NT2/D1 (cell line): Measurements from ENCODE around the gene PARS2.

Experiments
- DNase-seq: peaks from one replicate; pipeline ENCODE4 v3.0.0-alpha.2; 2011; ENCODE audit warnings: low read depth, low spot score
- H3K27me3 ChIP-seq: 2 replicates; pipeline ENCODE4 v1.6.0; 2011; ENCODE audit warnings: mild to moderate bottlenecking; ENCODE audit not compliant: insufficient read length, insufficient read depth
- H3K36me3 ChIP-seq: 2 replicates; pipeline ENCODE4 v1.6.1; 2011; ENCODE audit warnings: mild to moderate bottlenecking, low read length, mixed read lengths; ENCODE audit not compliant: insufficient read depth, insufficient read length
- H3K4me1 ChIP-seq: 2 replicates; pipeline ENCODE4 v1.5.1; 2011; ENCODE audit not compliant: insufficient read depth, insufficient read length
- H3K4me3 ChIP-seq: 2 replicates; pipeline ENCODE4 v1.5.1; 2011; ENCODE audit warnings: low read depth; ENCODE audit not compliant: insufficient read length
- H3K9ac ChIP-seq: 2 replicates; pipeline ENCODE4 v1.6.0; 2011; ENCODE audit warnings: low read depth; ENCODE audit not compliant: insufficient read length
- H3K9me3 ChIP-seq: 2 replicates; pipeline ENCODE4 v1.5.1; 2011; ENCODE audit warnings: mild to moderate bottlenecking, low read length; ENCODE audit not compliant: insufficient read depth
- SUZ12 ChIP-seq: IDR thresholded peaks from 2 replicates; pipeline ENCODE4 v1.6.1; 2011; ENCODE audit not compliant: insufficient read length, insufficient read depth; ENCODE audit errors: extremely low read depth
- YY1 ChIP-seq: IDR thresholded peaks from 2 replicates; pipeline ENCODE4 v1.6.1; 2011; ENCODE audit not compliant: insufficient read length, insufficient read depth
- ZNF274 ChIP-seq: IDR thresholded peaks from 2 replicates; pipeline ENCODE4 v1.6.1; 2011; ENCODE audit warnings: mild to moderate bottlenecking, low read depth, low read length

The PARS2 gene

GRCh38 chr1:54741531-54741930 is 22.8 kb downstream of the PARS2 start:
- H3K4me1 ChIP-seq, result peaks cover 9% of the 10 kb centered on the region
- peaks cover 76% of the 10 kb centered on the region for H3K36me3 ChIP-seq
- H3K9ac ChIP-seq, result no peak overlapping the region
- no peak for DNase-seq
- no peaks in the 10 kb centered on the region for H3K9me3 ChIP-seq
- TF ChIP-seq SUZ12 (no peak), YY1 (no peak), ZNF274 (no peak)
- no peaks in the 10 kb centered on the region for H3K27me3 ChIP-seq
- no peak overlapping the region for H3K4me3 ChIP-seq

GRCh38 chr1:54738244-54738643 is 26.1 kb downstream of the PARS2 start:
- Histone ChIP-seq H3K4me1 (peaks cover 2% of the 10 kb centered on the region), H3K27me3 (no peaks in the 10 kb centered on the region), H3K36me3 (peaks cover 93% of the 10 kb centered on the region), H3K9ac (no peak overlapping the region), H3K9me3 (no peaks in the 10 kb centered on the region), H3K4me3 (no peak overlapping the region)
- TF ChIP-seq ZNF274, result no peak
- TF ChIP-seq SUZ12, result no peak
- TF ChIP-seq YY1, result no peak
- no peak for DNase-seq

GRCh38 chr1:54736685-54737084 is 27.6 kb downstream of the PARS2 start:
- no peaks in the 10 kb centered on the region for H3K4me1 ChIP-seq
- H3K27me3 ChIP-seq, result no peaks in the 10 kb centered on the region
- H3K4me3 ChIP-seq, result no peak overlapping the region
- TF ChIP-seq ZNF274, result no peak
- no peak for TF ChIP-seq SUZ12
- TF ChIP-seq YY1, result no peak
- H3K9ac ChIP-seq, result no peak overlapping the region
- peaks cover 93% of the 10 kb centered on the region for H3K36me3 ChIP-seq
- no peak for DNase-seq
- H3K9me3 ChIP-seq, result no peaks in the 10 kb centered on the region

- Histone ChIP-seq H3K4me1 (no peaks in the 10 kb centered on the region), H3K9me3 (no peaks in the 10 kb centered on the region), H3K4me3 (no peak overlapping the region), H3K9ac (no peak overlapping the region), H3K27me3 (no peaks in the 10 kb centered on the region), H3K36me3 (peaks cover 96% of the 10 kb centered on the region)
- no peak for DNase-seq
- TF ChIP-seq YY1, result no peak
- no peak for TF ChIP-seq ZNF274
- TF ChIP-seq SUZ12, result no peak
These were observed 36.3 kb downstream of the PARS2 start for GRCh38 chr1:54728027-54728426.

GRCh38 chr1:54724771-54725170 is 39.6 kb downstream of the PARS2 start:
- H3K4me3 ChIP-seq, result no peak overlapping the region
- no peaks in the 10 kb centered on the region for H3K4me1 ChIP-seq
- H3K9ac ChIP-seq, result no peak overlapping the region
- no peaks in the 10 kb centered on the region for H3K9me3 ChIP-seq
- no peaks in the 10 kb centered on the region for H3K27me3 ChIP-seq
- peaks cover 98% of the 10 kb centered on the region for H3K36me3 ChIP-seq
- TF ChIP-seq SUZ12 (no peak), YY1 (no peak), ZNF274 (no peak)
- no peak for DNase-seq

- H3K27me3 ChIP-seq, result no peaks in the 10 kb centered on the region
- peaks cover 98% of the 10 kb centered on the region for H3K36me3 ChIP-seq
- no peak for DNase-seq
- TF ChIP-seq SUZ12, result no peak
- no peak for TF ChIP-seq ZNF274
- no peak for TF ChIP-seq YY1
- no peaks in the 10 kb centered on the region for H3K9me3 ChIP-seq
- H3K4me1 ChIP-seq, result no peaks in the 10 kb centered on the region
- H3K4me3 ChIP-seq, result no peak overlapping the region
- H3K9ac ChIP-seq, result no peak overlapping the region
These were observed 40.3 kb downstream of the PARS2 start for GRCh38 chr1:54723985-54724384.

- DNase-seq, result no peak
- Histone ChIP-seq H3K4me3 (no peak overlapping the region), H3K9me3 (no peaks in the 10 kb centered on the region), H3K36me3 (peaks cover 99% of the 10 kb centered on the region), H3K9ac (no peak overlapping the region), H3K27me3 (no peaks in the 10 kb centered on the region), H3K4me1 (no peaks in the 10 kb centered on the region)
- TF ChIP-seq SUZ12, result no peak
- TF ChIP-seq YY1, result no peak
- TF ChIP-seq ZNF274, result no peak
These were observed 42.6 kb downstream of the PARS2 start for GRCh38 chr1:54721719-54722118.
